HG03108 (cell line): ENCODE data around the gene FOXL1.

Source experiments
- ATAC-seq: cut with Tn5 transposase; IDR thresholded peaks from one replicate; pipeline ENCODE4 v1.9.1; 2021; ENCODE audit warnings: moderate library complexity; ENCODE audit not compliant: unreplicated experiment

Gene FOXL1

DNA sequence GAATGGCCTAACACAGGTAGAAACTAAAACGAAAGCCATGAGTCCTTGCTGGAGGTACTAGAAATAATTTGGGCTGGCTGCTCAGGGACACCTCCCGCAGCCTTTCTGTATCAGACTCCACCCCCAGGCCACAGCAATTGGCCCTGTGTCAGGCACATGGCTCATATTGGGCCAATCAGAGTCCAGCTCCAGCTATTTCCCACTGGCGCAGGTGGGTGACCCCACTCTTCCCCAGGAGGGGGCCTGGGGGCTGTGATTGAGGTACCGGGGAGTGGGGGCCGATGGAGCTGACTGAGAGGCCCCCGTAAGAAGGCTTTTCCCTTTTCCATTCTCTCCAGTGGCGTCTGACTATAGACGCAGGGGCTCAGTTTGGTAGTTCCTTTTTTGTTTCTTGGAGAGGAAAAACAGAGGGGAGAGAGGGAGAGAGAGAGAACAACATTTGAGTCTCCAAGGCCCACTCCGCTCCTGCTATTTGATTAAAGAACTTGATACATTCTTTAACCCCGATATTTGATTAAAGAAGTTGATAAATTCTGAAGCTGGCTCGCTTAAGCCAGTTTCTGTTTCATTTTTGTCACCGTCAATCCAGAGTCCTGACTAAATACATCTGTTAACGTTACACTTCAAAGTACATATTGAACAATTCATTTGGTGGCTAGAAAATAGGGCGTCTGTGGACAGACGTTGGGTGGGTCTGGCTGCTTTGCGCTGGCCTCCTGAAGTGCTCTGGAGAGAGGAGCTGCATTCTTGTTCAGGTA, 26.3 kb downstream of the FOXL1 start:
- ATAC-seq, result no peak

DNA sequence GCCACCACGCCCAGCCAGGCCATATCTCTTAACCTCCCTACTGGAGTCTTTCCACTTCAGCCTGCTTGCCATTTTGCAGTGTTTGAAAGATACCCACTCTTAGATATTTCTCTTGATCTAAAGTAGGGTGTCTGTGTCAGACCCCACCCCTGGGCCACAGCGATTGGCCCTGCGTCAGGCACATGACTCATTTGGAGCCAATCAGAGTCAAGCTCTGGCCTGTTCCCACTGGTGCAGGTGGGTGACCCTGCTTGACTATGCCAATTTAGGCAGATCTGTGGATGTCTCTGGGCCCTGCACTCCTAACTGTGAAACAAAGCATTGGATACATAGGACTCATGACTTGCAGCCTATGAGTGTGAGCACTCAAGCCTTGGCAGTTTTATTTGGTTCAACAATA, 27.6 kb downstream of the FOXL1 start:
- ATAC-seq, result no peak

DNA sequence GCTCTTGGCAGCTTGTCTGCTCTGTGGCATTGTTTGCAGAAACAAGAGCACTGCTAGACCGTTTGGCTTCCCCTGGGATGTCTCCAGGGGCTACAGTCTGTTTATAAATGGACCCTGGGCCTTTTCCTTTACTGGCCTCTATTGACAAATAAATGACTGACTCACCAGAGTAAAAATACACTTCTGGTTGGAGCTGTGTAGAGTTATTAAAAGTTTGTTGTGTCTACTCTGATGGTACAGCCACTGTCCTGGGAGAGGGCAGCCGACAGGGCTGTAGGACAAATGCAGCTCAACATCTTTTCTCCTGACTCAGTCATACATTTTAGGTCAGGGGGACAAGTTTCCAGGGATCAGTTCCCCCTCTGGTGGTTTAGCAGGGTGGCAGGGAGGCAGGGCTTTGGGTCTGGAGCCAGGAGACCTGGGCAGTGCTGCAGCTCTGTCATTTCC, 30.0 kb downstream of the FOXL1 start:
- no peak for ATAC-seq

GRCh38 chr16:86609115-86609514, 30.8 kb downstream of the FOXL1 start:
- no peak for ATAC-seq

GRCh38 chr16:86609661-86610060, 31.3 kb downstream of the FOXL1 start:
- ATAC-seq, result no peak

GRCh38 chr16:86610779-86611524, 32.6 kb downstream of the FOXL1 start:
- ATAC-seq, result no peak

- ATAC-seq, result no peak
Observed at GRCh38 chr16:86611525-86611855, 33.1 kb downstream of the FOXL1 start.

GRCh38 chr16:86611941-86612340, 33.6 kb downstream of the FOXL1 start:
- ATAC-seq, result no peak

DNA sequence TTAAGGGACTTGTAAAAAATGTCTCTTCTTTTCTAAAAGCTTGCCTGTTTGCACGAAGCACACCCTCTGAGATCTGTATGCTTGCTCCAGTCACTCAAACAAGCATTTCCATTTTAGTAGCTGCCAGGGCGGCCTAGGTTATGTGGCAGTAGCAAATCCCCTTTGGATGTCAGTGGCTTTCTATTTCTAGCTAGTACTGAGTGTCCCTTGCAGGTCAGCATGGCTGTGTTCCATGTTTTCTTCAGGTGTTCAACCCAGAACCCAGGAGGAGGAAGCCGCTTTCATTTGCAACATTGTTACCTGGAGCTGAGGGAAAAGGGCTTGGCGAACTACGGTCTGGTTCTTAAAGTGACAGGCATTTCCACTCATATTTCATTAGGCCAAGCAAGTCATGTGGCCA, 36.4 kb downstream of the FOXL1 start:
- no peak for ATAC-seq

DNA sequence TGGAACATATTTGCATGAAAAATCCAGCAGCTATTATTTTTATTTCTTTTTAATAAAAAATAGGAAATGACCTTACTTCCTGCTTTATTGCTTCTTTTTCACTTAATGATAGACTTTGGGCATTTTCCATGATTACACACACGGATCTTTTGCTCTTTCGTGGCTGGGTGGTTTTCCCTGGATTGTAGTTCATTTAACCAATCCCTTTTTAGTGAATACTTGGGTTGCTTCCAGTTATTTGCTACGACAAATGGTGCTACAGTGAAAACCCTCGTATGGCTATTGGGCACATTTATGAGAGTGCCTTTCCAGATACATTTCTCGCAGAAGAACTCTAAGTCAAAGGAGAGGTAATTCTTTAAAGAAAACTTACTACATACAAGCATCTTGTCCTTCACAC, 38.6 kb downstream of the FOXL1 start:
- no peak for ATAC-seq

DNA sequence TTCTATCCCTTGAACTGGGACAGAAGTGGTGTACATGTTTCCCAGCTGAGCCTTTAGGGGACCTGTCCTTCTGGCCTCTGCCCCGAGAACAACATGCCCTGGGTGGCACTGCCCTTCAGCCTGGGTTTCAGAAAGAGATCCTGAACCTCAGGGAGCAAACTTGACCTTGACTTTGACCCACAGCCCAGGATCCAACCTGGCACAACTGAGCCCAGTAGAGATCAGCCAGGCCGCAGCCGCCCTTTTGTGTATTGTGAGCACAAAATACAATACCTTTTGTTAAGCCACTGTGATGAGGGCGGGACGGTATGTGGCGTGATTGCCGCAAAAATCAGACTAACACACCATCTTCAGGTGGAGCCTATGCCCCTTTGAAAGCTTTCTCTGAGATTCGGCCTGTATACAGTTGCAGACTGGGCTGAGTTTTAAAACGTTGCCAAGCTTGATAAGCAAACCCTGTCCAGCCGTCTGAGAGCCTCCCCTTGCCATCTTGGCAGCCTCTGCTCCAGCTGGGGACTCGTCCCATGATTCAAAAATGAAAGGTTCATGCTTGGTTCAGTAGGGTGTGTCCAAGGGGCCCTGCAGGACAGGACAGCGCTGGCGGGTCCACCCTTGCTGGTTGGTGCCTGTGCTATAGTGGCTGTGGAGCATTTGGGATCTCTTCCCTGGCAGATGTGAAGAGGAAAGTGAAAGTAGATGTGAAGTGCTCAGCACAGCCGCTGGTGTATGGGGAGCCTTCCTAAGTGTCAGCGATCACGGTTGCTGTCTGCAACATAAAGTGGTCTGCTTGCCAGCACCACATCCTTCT, 40.3 kb downstream of the FOXL1 start:
- ATAC-seq, result no peak

DNA sequence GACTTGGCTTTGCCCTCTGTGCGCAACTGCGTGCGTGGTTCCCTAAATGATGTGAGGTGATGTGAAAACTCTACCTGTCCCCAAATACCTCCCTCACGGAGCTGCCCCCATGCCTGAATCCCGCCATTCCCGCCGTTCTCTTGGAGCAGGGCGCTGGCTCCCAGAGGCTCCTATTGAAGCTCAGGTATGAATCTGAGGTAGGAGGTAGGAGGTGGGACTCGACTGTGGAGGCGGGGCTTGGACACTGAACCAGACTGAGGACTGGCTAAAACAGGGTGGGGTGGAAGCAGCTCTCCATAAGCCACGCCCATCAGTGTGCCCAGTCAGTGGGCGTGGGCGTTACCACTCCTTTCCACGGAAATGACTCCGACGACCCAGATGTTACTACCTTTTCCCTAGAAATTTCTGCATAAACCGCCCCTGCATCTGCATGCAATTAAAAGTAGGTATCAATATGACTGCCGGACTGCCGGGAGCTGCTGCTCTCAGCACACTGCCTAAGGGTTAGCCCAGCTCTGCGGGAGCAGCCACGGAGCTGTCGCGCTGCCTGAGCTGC, 41.0 kb downstream of the FOXL1 start:
- no peak for ATAC-seq

GRCh38 chr16:86620184-86620583, 41.8 kb downstream of the FOXL1 start:
- no peak for ATAC-seq

DNA sequence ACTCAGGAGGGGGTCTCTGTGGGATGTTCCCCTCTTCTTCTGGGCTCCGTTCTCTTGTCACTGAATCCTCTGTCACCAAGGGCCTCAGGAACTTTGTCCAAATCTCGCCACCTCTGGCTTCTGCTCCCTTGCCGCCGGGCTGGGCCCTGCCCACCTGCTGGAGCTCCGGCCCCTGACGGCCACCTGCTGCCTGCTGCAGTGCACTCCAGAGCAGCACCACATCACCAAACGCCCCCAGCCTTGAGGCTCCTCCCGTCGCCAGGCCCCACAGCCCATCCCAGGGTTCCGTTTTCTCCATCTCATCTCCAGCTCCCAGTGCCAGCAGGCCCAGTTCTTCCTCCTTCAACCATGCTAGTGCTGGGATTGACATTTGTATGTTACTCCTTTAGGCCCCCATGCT, 43.6 kb downstream of the FOXL1 start:
- ATAC-seq, result no peak

GRCh38 chr16:86622700-86623615, 44.6 kb downstream of the FOXL1 start:
- ATAC-seq, result no peak

DNA sequence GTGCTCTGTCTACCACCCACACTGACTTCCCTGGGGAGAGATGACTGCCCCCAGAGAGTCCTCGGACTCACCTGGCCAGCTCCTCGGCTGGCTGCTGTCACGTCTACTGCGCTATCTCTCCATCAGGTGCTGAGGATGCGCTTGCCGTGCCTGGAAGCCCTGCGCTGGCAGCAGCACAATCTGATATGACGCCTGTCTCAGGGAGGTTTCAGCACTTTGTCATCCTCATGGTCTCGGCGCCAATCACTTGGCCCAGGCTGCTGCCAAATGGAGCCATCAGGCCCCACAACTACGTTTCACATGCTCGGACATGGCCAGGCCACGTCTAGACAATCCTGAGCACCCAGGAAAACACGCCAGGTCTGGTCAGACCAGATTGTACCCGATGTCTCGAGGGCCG, 46.7 kb downstream of the FOXL1 start:
- no peak for ATAC-seq

GRCh38 chr16:86625821-86626220, 47.5 kb downstream of the FOXL1 start:
- ATAC-seq, result no peak

DNA sequence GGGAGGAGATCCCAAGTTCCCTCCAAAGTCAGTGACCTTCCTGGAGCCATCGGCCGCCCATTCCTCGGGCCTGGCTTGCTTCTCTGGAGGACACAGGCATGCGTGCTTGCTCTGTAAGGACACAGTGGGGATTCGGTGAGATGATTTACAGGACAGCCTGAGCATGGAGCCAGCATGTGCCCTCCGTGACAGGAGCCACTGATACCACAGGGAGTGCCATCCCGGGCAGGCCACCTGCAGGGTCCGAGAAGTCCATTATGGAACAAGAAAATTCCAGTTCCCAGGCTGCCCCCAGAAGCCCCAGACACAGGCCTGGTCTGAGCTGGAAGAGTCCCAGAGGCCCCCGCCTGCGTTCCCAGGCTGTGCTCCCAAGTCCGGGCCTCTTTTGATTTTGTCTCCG, 47.9 kb downstream of the FOXL1 start:
- no peak for ATAC-seq

DNA sequence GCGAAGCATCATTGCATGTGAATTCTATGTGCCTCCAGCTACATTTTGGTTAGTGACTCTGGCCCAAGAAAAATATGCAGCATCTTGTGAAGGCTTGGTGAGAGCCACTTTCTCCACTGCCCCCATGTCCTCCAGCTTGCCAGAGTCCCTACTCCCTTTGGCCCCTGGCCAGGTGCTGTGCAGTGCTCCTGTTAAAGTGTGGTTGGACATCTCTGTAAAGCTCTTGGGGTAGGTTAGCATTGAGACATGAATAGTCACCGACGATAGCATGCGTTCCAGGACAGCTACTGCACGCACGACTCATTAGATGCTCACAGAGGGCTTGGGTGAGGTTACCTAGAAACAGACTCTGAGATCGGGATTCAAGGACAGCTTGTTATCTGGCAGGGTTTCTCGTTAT, 48.6 kb downstream of the FOXL1 start:
- no peak for ATAC-seq

DNA sequence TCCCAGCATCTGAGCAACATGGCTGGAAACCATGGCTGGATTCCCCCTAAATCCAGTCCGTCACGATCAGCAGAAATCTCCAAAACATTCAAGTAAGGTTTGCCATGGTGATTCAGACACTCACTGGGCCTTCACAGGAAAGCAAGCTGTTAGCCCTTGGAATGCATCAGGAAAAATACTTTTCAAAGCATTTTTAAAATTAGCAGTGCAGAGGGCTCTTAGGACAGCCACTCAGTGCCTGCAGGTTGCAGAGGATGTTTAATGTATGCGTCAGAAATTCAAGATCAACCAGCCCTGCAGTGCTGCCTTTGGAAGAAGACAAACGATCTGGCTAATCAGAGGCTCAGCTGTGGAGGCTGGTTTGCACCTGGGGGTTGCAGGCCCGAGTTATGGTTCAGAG, 50.3 kb downstream of the FOXL1 start:
- ATAC-seq, result no peak
